Measurements from ENCODE around the gene ERVH48-1.

ERVH48-1 gene

GRCh38 chr21:42873096-42873495 lies 52.3 kb downstream of the ERVH48-1 start:
- no peak overlapping the region for H3K4me3 ChIP-seq (ENCODE audit: low read depth, low read length)
- TF ChIP-seq, protein P1, sequence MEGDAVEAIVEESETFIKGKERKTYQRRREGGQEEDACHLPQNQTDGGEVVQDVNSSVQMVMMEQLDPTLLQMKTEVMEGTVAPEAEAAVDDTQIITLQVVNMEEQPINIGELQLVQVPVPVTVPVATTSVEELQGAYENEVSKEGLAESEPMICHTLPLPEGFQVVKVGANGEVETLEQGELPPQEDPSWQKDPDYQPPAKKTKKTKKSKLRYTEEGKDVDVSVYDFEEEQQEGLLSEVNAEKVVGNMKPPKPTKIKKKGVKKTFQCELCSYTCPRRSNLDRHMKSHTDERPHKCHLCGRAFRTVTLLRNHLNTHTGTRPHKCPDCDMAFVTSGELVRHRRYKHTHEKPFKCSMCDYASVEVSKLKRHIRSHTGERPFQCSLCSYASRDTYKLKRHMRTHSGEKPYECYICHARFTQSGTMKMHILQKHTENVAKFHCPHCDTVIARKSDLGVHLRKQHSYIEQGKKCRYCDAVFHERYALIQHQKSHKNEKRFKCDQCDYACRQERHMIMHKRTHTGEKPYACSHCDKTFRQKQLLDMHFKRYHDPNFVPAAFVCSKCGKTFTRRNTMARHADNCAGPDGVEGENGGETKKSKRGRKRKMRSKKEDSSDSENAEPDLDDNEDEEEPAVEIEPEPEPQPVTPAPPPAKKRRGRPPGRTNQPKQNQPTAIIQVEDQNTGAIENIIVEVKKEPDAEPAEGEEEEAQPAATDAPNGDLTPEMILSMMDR (IDR thresholded peaks at IDR 0.05; ENCODE audit: low read depth, low read length): no peak

GRCh38 chr21:42868196-42868595 lies 57.2 kb downstream of the ERVH48-1 start:
- TF ChIP-seq, protein P1 (IDR thresholded peaks at IDR 0.05; ENCODE audit: low read depth, low read length): no peak
- no peak overlapping the region for H3K4me3 ChIP-seq (ENCODE audit: low read depth, low read length)
